HL-60 (cell line): Measurements from ENCODE around the gene C5orf47.

ENCODE experiments used
- DNase-seq, 2 experiments: peaks; one replicate each; pipeline ENCODE4 v3.0.0-alpha.2; 2010 to 2020; ENCODE audit warnings: low read depth in 1 of 2, low spot score in 1 of 2
- H3K27ac ChIP-seq: fragments of 250-450 bp; sonication (Bioruptor Pico); replicated peaks from 2 replicates; pipeline ENCODE4 v1.5.1; 2020; ENCODE audit warnings: mild to moderate bottlenecking, moderate library complexity
- H3K27me3 ChIP-seq: fragments of 250-450 bp; sonication (Bioruptor Pico); 2 replicates; pipeline ENCODE4 v1.5.1; 2021; ENCODE audit warnings: mild to moderate bottlenecking, moderate library complexity; ENCODE audit not compliant: insufficient read depth, poor library complexity, severe bottlenecking
- H3K4me3 ChIP-seq: replicated peaks from 2 replicates; pipeline ENCODE4 v1.5.1; 2011; ENCODE audit warnings: mild to moderate bottlenecking, control low read depth, low read length; ENCODE audit not compliant: insufficient read depth
- GABPA ChIP-seq: IDR thresholded peaks from 2 replicates; pipeline ENCODE4 v1.6.1; 2012; ENCODE audit warnings: low read depth
- POLR2AphosphoS5 ChIP-seq: IDR thresholded peaks from 2 replicates; pipeline ENCODE4 v1.6.1; 2012; ENCODE audit warnings: low read depth
- SPI1 ChIP-seq: IDR thresholded peaks from 2 replicates; pipeline ENCODE4 v1.6.1; 2012; ENCODE audit warnings: low read depth, mild to moderate bottlenecking, borderline replicate concordance
- long read RNA-seq: library from polyadenylated mRNA; unstranded; transcript quantifications from one replicate; pipeline ENCODE4 v2.0.0, GENCODE V29; 2020
- TF ChIP-seq, protein P1 (sequence below): IDR thresholded peaks from 2 replicates; pipeline ENCODE4 v1.6.1; 2012; ENCODE audit warnings: low read depth; ENCODE audit not compliant: insufficient replicate concordance
- TF ChIP-seq, protein P2 (sequence below): IDR thresholded peaks from one replicate; pipeline ENCODE4 v1.5.1; 2011; ENCODE audit warnings: low read length, control low read depth, inconsistent platforms; ENCODE audit not compliant: insufficient read depth

Gene C5orf47, protein sequence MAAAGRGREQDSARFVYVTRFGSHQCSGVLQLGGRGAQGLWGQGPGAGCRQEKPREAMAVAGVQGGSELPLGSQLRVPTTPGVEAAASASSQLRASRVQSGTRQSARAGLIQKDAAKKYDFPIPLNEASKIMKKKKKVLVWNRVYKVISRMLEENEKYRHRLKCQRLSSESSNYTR
- long read RNA-seq: 0 reads

DNA sequence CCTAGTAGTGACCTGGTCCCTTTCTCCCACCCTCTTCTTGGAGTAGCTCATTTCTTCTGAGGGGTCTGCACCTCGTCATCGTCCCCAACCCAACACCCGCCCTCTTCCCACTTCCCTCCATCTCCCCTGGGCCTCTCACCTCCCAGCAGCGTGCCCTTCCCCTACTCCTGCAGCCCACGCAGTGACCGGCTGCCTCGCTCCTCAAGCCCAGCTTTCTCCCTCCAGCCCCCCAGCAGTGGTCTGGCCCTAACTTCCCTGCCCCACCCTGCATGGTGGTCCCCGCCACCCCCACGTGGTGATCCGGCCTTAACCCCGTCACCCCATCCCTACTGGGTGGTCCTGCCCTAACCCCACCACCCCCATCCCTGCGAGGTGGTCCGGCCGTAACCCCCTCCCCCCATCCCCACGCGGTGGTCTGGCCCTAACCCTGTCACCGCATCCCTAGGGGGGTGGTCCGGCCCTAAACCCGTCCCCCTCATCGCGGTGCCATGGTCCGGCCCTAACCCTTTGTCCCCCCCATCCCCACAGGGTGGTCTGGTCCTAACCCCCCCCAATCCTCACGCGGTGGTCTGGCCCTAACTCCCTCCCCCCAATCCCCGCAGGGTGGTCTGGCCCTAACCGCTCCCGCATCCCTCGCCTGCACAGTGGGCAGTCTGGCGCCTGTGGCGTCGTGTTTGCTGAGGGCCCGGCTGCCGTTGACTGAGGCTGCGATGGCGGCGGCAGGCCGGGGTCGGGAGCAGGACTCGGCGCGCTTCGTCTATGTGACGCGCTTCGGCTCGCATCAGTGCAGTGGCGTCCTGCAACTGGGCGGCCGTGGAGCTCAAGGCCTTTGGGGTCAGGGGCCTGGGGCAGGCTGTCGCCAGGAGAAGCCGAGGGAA lies at the start of gene C5orf47:
C5orf47 (plus strand) TSS at position 617 of the 878 bp plus-strand sequence; CDS start at position 711, 94 bp downstream.
- Histone ChIP-seq H3K27ac (no peak within 1 kb of the TSS), H3K27me3 (peaks cover 4% of the 10 kb centered on the region), H3K4me3 (no peak within 1 kb of the TSS)
- DNase-seq: no peak
- TF ChIP-seq, protein P1, sequence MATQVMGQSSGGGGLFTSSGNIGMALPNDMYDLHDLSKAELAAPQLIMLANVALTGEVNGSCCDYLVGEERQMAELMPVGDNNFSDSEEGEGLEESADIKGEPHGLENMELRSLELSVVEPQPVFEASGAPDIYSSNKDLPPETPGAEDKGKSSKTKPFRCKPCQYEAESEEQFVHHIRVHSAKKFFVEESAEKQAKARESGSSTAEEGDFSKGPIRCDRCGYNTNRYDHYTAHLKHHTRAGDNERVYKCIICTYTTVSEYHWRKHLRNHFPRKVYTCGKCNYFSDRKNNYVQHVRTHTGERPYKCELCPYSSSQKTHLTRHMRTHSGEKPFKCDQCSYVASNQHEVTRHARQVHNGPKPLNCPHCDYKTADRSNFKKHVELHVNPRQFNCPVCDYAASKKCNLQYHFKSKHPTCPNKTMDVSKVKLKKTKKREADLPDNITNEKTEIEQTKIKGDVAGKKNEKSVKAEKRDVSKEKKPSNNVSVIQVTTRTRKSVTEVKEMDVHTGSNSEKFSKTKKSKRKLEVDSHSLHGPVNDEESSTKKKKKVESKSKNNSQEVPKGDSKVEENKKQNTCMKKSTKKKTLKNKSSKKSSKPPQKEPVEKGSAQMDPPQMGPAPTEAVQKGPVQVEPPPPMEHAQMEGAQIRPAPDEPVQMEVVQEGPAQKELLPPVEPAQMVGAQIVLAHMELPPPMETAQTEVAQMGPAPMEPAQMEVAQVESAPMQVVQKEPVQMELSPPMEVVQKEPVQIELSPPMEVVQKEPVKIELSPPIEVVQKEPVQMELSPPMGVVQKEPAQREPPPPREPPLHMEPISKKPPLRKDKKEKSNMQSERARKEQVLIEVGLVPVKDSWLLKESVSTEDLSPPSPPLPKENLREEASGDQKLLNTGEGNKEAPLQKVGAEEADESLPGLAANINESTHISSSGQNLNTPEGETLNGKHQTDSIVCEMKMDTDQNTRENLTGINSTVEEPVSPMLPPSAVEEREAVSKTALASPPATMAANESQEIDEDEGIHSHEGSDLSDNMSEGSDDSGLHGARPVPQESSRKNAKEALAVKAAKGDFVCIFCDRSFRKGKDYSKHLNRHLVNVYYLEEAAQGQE: no peak
- TF ChIP-seq GABPA: no peak
- TF ChIP-seq, protein P2, sequence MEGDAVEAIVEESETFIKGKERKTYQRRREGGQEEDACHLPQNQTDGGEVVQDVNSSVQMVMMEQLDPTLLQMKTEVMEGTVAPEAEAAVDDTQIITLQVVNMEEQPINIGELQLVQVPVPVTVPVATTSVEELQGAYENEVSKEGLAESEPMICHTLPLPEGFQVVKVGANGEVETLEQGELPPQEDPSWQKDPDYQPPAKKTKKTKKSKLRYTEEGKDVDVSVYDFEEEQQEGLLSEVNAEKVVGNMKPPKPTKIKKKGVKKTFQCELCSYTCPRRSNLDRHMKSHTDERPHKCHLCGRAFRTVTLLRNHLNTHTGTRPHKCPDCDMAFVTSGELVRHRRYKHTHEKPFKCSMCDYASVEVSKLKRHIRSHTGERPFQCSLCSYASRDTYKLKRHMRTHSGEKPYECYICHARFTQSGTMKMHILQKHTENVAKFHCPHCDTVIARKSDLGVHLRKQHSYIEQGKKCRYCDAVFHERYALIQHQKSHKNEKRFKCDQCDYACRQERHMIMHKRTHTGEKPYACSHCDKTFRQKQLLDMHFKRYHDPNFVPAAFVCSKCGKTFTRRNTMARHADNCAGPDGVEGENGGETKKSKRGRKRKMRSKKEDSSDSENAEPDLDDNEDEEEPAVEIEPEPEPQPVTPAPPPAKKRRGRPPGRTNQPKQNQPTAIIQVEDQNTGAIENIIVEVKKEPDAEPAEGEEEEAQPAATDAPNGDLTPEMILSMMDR: no peak
- TF ChIP-seq POLR2AphosphoS5: no peak
- TF ChIP-seq SPI1: no peak

- no peaks in the 10 kb centered on the region for H3K27me3 ChIP-seq
- H3K27ac ChIP-seq: no peak overlapping the region
- DNase-seq: peak in 1 of 2 experiments; percentile 26
- H3K4me3 ChIP-seq: no peak overlapping the region
- TF ChIP-seq, protein P2: no peak
- no peak for TF ChIP-seq GABPA
- TF ChIP-seq, protein P1: no peak
- TF ChIP-seq SPI1: no peak
- TF ChIP-seq POLR2AphosphoS5: no peak
Measured at GRCh38 chr5:173940269-173940668, 48.7 kb upstream of the C5orf47 start.

GRCh38 chr5:173941102-173941501 lies 47.9 kb upstream of the C5orf47 start:
- Histone ChIP-seq H3K4me3 (no peak overlapping the region), H3K27me3 (no peaks in the 10 kb centered on the region), H3K27ac (no peak overlapping the region)
- no peak for DNase-seq
- TF ChIP-seq GABPA: no peak
- TF ChIP-seq SPI1: no peak

DNA sequence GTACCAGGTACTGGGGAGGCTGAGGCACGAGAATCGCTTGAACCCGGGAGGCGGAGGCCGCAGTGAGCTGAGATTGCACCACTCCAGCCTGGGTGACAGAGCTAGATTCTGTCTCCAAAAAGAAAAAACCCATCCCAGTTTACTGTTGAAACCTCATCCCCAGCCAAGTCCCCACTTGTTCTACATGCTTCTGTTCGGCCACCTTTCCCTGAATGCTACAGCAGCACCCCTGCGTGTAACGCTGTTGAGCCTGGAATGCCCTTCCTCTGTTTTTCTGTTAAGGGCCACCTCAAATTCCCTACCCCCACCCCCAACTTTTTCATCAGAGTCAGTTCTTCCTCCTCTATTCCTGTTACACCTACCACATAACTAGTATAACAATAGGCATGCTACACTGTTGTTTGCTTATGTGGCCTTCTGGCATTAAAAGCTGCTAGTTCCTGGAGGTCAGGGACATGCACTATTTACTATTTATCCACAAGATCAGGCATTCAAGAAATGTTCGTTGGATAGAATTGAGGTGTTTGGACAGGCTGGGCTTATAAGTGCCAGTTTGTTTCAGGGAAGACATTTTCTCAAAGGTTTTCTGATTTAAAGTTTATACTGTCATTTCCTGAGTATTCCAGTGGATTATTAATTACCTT lies 47.1 kb upstream of the C5orf47 start:
- no peak overlapping the region for H3K27ac ChIP-seq
- DNase-seq: no peak

More for the DNA sequence above, 47.1 kb upstream of the C5orf47 start:
- H3K4me3 ChIP-seq: no peak overlapping the region
- TF ChIP-seq, protein P1: no peak
- TF ChIP-seq GABPA: no peak
- no peak for TF ChIP-seq POLR2AphosphoS5
- TF ChIP-seq, protein P2: no peak
- TF ChIP-seq SPI1: no peak
- no peaks in the 10 kb centered on the region for H3K27me3 ChIP-seq
